ENCODE results near the gene GADD45A. TPM values are rescaled to one million over a fixed set of nuclear protein-coding genes. Genes with fewer than 3 reads are reported as not detected.
A peak's percentile ranks its signal among the peaks of the same experiment; 100 is the strongest.

The GADD45A gene
- total and polyA plus RNA-seq, 7 donors, result 16.9 to 60.8 (median 23.6) TPM

DNA sequence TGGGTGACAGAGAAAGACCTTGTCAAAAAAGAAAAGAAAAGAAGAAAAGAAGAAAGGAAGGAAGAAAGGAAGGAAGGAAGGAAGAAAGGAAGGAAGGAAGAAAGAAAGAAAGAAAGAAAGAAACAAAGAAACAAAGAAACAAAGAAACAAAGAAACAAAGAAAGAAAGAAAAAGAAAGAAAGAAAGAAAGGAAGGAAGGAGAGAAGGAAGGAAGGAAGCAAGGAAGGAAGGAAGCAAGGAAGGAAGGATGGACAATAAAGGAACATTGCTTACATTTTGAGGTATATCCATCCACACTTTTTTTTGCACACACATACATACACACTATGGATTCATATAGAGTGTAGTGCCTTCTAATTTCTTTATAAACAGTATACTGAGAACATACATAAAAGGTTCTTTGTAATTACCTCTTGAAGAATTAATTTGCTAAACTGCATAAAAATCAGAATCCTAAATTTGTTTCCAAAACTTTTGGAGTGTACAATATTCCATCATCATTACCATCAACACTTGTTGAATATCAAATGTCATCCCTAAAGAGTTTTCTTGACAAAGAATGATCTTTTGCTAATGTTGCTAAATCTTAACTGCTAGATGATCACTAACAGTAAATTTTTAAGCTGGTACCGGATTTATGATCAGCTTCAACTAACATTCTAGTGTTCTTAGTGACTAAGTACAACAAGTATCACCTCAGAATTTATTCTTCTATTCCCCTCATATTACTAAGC, 11.4 kb upstream of the GADD45A start:
- intact Hi-C loops (cut with DNase I), result no loop called here
- Histone ChIP-seq H3K9me3 (no peaks in the 10 kb centered on the region), H3K4me1 (peaks cover 0 to 10% (median 2%) of the 10 kb centered on the region in 4 donors), H3K4me3 (no peak overlapping the region), H3K27me3 (no peaks in the 10 kb centered on the region), H3K27ac (no peak overlapping the region), H3K36me3 (no peaks in the 10 kb centered on the region)
- 78 to 84% methylated on average over 1 of the region's 1 CpG for WGBS, 2 donors
- DNase-seq, result no peak
- no peak for TF ChIP-seq EP300 (IDR thresholded peaks at IDR 0.05)
- TF ChIP-seq CTCF (IDR thresholded peaks at IDR 0.05), result no peak
- no peak for TF ChIP-seq POLR2A (IDR thresholded peaks at IDR 0.05)

DNA sequence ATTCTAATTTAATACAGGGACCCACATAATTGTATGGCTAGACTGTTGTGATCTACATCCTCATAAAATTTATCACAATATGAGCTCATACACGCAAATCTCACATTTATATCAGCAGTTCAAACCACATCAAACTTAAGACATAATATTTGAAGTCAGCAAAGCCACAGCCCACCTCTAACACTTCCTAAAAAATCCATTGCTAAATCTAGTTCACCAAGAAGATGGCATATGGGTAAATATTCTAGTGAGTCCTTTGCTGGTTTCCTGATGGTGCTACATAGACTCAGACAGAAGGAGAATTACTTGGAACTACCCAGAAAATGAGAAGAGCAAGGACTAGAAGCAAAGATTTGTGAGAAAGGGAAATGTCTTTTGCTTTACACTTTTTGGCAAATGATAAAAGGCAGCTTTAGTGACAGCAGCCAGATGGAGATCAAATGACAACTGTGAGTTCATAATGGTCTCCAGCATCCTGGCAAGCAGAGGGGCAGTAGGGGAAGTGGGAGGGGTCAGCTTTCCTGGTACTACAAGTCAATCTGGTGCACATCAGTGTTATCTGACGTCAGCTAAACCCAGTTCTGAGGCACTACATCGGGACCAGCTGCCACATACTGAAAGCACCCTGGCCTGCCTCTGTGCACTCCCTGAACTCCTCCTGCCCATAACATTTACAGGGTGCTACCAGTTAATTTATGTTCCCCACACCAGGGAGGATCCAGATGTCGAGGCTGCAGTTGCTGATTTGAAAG, 10.6 kb upstream of the GADD45A start:
- intact Hi-C loops (cut with DNase I), result no loop called here
- TF ChIP-seq EP300 (IDR thresholded peaks at IDR 0.05), result no peak
- TF ChIP-seq POLR2A (IDR thresholded peaks at IDR 0.05), result no peak
- TF ChIP-seq POLR2AphosphoS5 (IDR thresholded peaks at IDR 0.05), result no peak
- no peak for TF ChIP-seq CTCF (IDR thresholded peaks at IDR 0.05)
- Histone ChIP-seq H3K4me1 (peaks cover 0 to 10% (median 2%) of the 10 kb centered on the region in 4 donors), H3K27me3 (no peaks in the 10 kb centered on the region), H3K4me3 (no peak overlapping the region), H3K27ac (peak overlapping the region in 2 of 4 donors; percentile 22), H3K36me3 (no peaks in the 10 kb centered on the region), H3K9me3 (no peaks in the 10 kb centered on the region)
- peak; percentile 65 for DNase-seq
- 19 to 29% methylated on average over 4 of the region's 4 CpGs for WGBS, 2 donors

- Histone ChIP-seq H3K9me3 (no peaks in the 10 kb centered on the region), H3K27ac (no peak overlapping the region), H3K27me3 (no peaks in the 10 kb centered on the region), H3K4me3 (no peak overlapping the region), H3K4me1 (peaks cover 0 to 10% (median 2%) of the 10 kb centered on the region in 4 donors), H3K36me3 (no peaks in the 10 kb centered on the region)
- intact Hi-C loops (cut with DNase I), result no loop called here
- no peak for TF ChIP-seq CTCF (IDR thresholded peaks at IDR 0.05)
- no peak for TF ChIP-seq EP300 (IDR thresholded peaks at IDR 0.05)
- no peak for TF ChIP-seq POLR2A (IDR thresholded peaks at IDR 0.05)
- no peak for TF ChIP-seq POLR2AphosphoS5 (IDR thresholded peaks at IDR 0.05)
- no peak for DNase-seq
- 73 to 89% methylated on average over 2 of the region's 2 CpGs for WGBS, 2 donors
These were observed 9.2 kb upstream of the GADD45A start for GRCh38 chr1:67675800-67676199.

DNA sequence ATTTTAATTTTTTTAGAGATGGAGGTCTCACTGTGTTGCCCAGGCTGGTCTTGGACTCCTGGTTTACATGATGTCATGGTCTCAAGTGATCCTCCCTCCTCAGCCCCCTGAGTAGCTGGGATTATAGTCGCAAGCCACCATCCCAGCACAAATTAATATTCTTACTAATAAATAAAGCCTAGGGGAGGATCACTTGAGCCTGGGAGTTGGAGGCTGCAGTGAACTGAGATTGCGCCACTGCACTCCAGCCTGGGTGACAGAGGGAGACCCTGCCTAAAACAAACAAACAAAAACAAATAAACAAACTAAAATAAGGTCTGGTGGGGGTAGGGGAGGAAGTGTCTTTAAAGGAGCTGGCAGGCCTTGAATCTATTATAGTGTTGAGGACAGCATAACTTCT, 8.7 kb upstream of the GADD45A start:
- peaks cover 0 to 10% (median 2%) of the 10 kb centered on the region in 4 donors for H3K4me1 ChIP-seq
- 90 to 91% methylated on average over 2 of the region's 2 CpGs for WGBS, 2 donors
- no peaks in the 10 kb centered on the region for H3K36me3 ChIP-seq
- TF ChIP-seq CTCF (IDR thresholded peaks at IDR 0.05), result no peak
- TF ChIP-seq POLR2AphosphoS5 (IDR thresholded peaks at IDR 0.05), result no peak
- DNase-seq, result no peak
- H3K27ac ChIP-seq, result no peak overlapping the region
- H3K9me3 ChIP-seq, result no peaks in the 10 kb centered on the region
- intact Hi-C loops (cut with DNase I), result no loop called here
- no peaks in the 10 kb centered on the region for H3K27me3 ChIP-seq
- no peak overlapping the region for H3K4me3 ChIP-seq

Measured in sigmoid colon (tissue), 7 donors.